Measurements from ENCODE around the gene SYNM.

The SYNM gene

DNA sequence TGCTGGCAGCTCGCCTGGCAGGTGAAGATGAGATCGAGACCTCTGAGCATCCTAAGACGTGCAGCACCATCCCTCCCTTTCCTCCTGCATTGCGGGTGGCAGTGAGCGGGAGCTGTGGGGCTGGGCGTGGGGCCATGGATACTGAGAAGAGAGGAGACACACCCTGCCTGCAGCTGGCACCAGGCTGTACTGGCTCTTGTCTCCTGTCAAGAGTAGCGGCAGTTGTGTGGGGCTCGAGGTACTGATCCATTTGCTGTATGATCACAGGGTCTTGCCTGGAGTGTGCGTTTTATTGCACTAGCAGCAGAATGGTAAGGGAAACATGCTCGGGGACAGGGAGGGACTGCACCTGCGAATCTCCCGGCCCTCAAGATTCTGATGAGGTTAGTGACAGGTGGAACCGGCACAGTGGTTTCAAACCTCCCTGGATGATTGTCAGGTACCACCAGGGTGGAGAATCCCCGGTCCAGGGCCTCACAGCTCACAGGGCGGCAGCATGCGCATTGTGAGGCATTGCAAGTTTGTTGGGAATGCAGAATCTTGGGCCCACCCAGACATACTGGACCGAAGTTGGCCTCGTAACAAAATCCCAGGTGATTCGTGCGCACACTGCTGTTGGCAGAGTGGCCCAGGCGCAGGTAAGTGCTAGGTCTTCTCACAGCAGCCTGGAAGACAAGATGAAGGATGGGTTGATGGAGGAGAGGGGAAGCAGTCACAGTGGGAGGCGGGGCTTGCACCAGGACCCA, 14.1 kb downstream of the SYNM start:
- no peak for DNase-seq (ENCODE audit: low read depth)
- H3K4me3 ChIP-seq (ENCODE audit: low read depth, low read length): no peak overlapping the region

DNA sequence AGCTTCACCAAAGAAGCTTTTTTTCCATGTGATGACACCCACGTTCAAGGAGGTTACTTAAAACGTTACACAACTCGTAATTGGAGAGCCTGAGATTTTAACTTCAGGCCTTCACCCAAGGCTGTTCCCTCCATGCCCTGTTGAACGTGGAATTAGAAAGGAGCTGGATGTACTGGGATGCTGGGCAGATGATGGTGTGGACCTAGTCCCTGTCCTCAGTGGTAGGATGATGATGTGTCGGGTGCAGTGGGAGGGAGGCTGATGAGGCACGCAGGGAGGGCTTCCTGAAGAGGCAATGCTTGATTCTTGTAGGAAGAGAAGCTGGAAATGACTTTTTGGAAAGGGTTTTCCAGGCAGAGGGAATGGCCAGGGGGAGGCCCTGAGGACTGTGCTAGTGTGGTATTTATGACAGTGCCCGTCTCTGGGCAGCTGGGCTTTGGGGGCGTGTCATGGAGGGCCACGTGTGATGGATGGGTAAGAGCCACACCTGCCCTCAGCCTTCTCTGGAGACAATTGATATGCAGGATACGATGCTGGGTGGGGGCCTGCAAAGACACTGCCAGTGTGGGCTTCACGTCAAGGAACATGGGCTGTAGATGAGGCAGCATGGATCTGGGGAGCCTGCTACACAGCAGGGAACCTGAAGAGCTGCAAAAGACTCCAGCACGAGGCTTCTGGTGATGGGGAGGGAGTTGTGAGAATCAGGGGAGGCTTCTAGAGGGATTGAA, 15.3 kb downstream of the SYNM start:
- no peak overlapping the region for H3K4me3 ChIP-seq (ENCODE audit: low read depth, low read length)

DNA sequence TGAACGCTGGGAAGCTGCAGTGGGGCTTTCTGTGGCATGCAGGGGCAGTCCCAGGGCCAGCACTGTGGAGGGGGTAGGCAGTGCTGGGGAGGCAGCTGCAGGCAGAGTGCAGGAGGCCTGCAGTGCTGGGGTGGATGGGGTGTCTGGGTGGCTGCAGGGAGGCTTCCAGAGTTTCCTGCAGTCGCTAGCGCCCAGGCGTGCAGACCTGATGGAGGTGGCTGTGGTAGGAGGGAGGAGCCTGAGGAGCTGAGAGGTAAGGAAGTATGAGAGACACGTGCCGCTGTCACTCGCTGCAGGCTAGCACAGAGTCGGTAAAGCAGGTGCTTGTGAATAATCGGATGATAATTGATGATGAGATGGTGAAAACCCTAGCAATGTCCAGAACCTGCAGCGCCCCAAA, 16.3 kb downstream of the SYNM start:
- no peak for DNase-seq (ENCODE audit: low read depth)
- no peak overlapping the region for H3K4me3 ChIP-seq (ENCODE audit: low read depth, low read length)

More for the DNA sequence above, 15.3 kb downstream of the SYNM start:
- no peak for DNase-seq (ENCODE audit: low read depth)

- no peak for DNase-seq (ENCODE audit: low read depth)
- H3K4me3 ChIP-seq (ENCODE audit: low read depth, low read length): no peak overlapping the region
These were observed 17.0 kb downstream of the SYNM start for GRCh38 chr15:99121691-99122410.

DNA sequence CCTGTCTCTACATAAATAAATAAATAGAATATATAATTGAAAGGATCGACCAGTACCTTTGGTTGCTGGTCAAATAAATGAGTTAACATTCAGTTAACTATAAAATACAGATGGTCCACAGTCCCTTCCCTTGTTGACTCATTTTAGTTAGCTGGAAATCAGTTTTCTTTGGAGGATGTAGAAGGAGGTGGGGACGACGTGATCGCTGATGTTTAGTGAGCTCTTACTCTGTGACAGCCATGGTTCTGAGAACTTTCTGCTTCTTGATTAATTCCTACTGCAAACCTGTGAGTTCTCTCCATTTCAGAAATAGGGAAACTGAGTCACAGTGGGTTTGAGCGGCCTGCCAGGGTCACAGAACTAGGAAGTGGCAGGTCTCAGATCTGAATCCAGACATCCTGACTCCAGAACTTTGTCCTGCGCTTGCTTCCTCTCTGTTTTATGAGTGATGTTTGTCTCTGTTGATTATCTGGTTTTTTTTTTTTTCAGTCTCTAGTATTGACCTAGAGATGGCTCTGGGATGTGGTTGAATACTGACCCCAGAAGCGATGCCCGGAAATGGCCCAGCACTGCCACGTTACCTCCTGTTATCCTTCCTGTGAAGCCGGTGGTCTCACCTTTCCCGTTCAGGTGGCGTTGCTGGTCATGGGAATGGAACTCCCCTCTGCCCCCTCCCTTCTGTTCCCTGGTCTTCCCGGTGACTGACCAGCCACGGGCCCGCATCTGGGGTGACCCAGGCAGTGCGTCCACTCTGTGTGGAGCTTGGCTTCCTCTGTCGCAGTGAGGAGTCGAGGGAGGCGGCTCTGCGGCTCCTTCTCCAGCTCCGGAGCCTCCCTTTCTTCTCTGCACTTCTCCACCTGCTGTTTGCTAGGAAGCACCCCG, 18.2 kb downstream of the SYNM start:
- DNase-seq (ENCODE audit: low read depth): no peak
- peak overlapping the region; percentile 24 for H3K4me3 ChIP-seq (ENCODE audit: low read depth, low read length)

- peak overlapping the region; percentile 24 for H3K4me3 ChIP-seq (ENCODE audit: low read depth, low read length)
- DNase-seq (ENCODE audit: low read depth): peak; percentile 93
These were observed 19.0 kb downstream of the SYNM start for GRCh38 chr15:99123713-99124451.

DNA sequence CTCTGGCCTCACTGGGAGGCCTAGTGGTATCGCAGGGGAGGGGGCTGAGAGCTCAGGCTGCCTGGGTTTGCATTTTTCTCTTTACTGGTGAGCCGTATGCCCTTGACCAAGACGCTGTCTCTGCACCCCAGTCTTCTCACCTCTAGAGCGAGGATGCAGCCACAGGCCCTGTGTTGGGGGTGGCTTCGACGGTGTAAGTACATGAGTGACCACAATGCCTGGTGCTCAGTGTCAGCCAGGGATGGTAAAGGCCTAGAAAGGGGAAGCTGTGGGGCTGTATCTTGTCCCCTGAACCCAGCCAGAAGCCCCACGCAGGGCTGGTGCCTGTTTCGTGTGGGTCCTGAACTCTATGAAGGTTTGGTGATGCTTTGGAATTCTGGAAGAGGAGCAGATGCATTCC, 19.8 kb downstream of the SYNM start:
- H3K4me3 ChIP-seq (ENCODE audit: low read depth, low read length): no peak overlapping the region
- no peak for DNase-seq (ENCODE audit: low read depth)

GRCh38 chr15:99125061-99125891, 20.4 kb downstream of the SYNM start:
- H3K4me3 ChIP-seq (ENCODE audit: low read depth, low read length): no peak overlapping the region
- DNase-seq (ENCODE audit: low read depth): no peak

- DNase-seq (ENCODE audit: low read depth): no peak
- no peak overlapping the region for H3K4me3 ChIP-seq (ENCODE audit: low read depth, low read length)
These were observed 21.3 kb downstream of the SYNM start for GRCh38 chr15:99126131-99126588.

DNA sequence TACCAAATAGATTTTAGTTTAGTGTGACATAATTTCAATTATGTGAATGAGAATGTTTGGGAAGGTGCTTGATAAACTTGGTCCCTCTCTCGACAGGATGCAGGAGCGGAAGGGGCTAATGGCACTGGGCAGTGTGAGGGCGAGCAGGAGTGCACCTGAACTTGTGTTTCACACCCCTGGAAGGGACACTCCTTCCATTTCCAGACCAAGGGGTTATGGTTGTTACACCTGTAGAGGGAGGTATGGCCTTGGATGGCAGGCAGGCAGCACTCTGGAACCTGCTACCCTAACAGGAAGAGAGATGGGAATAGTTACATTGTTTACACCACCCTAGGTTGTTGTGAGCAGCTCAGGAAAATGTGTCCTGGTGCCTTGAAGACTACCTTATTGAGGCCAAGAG, 22.1 kb downstream of the SYNM start:
- H3K4me3 ChIP-seq (ENCODE audit: low read depth, low read length): no peak overlapping the region
- DNase-seq (ENCODE audit: low read depth): no peak

- no peak overlapping the region for H3K4me3 ChIP-seq (ENCODE audit: low read depth, low read length)
- DNase-seq (ENCODE audit: low read depth): no peak
These were observed 22.9 kb downstream of the SYNM start for GRCh38 chr15:99127773-99128172.

DNA sequence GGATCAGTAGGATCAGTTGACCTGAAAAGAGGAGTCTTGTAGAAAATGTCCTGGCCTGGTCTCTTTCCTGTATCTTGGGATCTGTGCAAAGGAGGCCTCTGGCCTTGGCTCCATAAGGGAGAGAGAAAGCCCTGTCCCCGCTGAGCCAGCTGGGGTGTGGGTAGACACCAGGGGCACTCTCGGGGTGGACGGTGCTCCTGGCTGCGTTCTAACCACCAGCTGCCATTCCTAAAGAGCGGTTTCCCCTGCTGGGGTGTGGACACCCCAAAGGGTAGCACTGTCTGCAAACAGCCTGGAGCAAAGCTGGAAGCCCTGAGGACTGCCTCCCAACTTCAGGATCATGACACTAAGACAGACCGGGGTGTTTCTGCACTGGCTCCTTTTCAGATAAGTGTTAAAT, 23.5 kb downstream of the SYNM start:
- DNase-seq (ENCODE audit: low read depth): no peak
- no peak overlapping the region for H3K4me3 ChIP-seq (ENCODE audit: low read depth, low read length)

GRCh38 chr15:99129644-99130043, 24.8 kb downstream of the SYNM start:
- H3K4me3 ChIP-seq (ENCODE audit: low read depth, low read length): no peak overlapping the region
- DNase-seq (ENCODE audit: low read depth): no peak

DNA sequence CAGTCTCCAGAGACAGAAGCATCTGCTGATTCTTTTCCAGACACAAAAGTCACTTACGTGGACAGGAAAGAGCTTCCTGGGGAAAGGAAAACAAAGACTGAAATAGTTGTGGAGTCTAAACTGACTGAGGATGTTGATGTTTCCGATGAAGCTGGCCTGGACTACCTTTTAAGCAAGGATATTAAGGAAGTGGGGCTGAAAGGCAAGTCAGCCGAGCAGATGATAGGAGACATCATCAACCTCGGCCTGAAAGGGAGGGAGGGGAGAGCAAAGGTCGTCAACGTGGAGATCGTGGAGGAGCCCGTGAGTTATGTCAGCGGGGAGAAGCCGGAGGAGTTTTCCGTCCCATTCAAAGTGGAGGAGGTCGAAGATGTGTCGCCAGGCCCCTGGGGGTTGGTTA, 25.4 kb downstream of the SYNM start:
- no peak for DNase-seq (ENCODE audit: low read depth)
- H3K4me3 ChIP-seq (ENCODE audit: low read depth, low read length): no peak overlapping the region

- DNase-seq (ENCODE audit: low read depth): no peak
These were observed 26.0 kb downstream of the SYNM start for GRCh38 chr15:99130765-99131440.

GRCh38 chr15:99131441-99132023, 26.7 kb downstream of the SYNM start:
- H3K4me3 ChIP-seq (ENCODE audit: low read depth, low read length): no peak overlapping the region
- no peak for DNase-seq (ENCODE audit: low read depth)

More at GRCh38 chr15:99130765-99131440, 26.0 kb downstream of the SYNM start:
- H3K4me3 ChIP-seq (ENCODE audit: low read depth, low read length): no peak overlapping the region

DNA sequence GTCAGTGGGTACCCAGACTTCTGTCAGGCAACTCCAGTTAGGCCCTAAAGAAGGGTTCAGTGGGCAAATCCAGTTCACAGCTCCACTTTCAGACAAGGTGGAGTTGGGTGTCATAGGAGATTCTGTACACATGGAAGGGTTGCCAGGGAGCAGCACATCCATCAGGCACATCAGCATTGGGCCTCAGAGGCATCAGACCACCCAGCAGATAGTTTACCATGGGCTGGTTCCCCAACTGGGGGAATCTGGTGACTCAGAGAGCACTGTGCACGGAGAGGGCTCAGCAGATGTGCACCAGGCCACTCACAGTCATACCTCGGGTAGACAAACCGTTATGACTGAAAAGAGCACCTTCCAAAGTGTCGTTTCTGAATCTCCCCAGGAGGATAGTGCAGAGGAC, 27.2 kb downstream of the SYNM start:
- DNase-seq (ENCODE audit: low read depth): no peak
- no peak overlapping the region for H3K4me3 ChIP-seq (ENCODE audit: low read depth, low read length)
